Right lobe of liver (tissue), 6 donors: ENCODE measurements around the gene GPR35. TPM values are rescaled to one million over a fixed set of nuclear protein-coding genes. Genes with fewer than 3 reads are reported as not detected.
"Not testable (repeated sequence)": the region's sequence is repeated elsewhere in the genome, so short reads cannot be mapped to it uniquely, and the experiment has no call there.

Source experiments
- ATAC-seq, 4 donors: fragments of 200-7000 bp; cut with Tn5 transposase; one replicate each; pipeline ENCODE4 v1.9.1; 2020; ENCODE audit warnings: mild to moderate bottlenecking in 4 of 4, moderate library complexity in 4 of 4
- DNase-seq, 3 donors: peaks; one replicate each; pipeline ENCODE4 v3.0.0-alpha.2; 2020
- H3K27ac ChIP-seq, 3 donors: fragments of 200-600 bp; one replicate each; pipeline ENCODE4 v1.8.0; 2022
- H3K27me3 ChIP-seq, 2 donors: fragments of 200-600 bp; one replicate each; pipeline ENCODE4 v1.8.0; 2022
- H3K36me3 ChIP-seq, 4 donors: fragments of 200-600 bp; sonication (generic) in 1 of 4; one replicate each; pipeline versions ENCODE4 v1.5.1 to v1.8.0; 2017 to 2022; ENCODE audit warnings: control low read depth in 1 of 4
- H3K4me1 ChIP-seq, 4 donors: fragments of 200-600 bp; sonication (generic) in 1 of 4; one replicate each; pipeline versions ENCODE4 v1.5.1 to v1.8.0; 2017 to 2022; ENCODE audit warnings: control low read depth in 1 of 4
- H3K4me3 ChIP-seq, 3 donors: fragments of 200-600 bp; one replicate each; pipeline ENCODE4 v1.8.0; 2022
- H3K9me3 ChIP-seq, 4 donors: fragments of 200-600 bp; sonication (generic) in 1 of 4; one replicate each; pipeline versions ENCODE4 v1.5.1 to v1.8.0; 2017 to 2022; ENCODE audit warnings: control low read depth in 1 of 4
- POLR2A ChIP-seq: fragments of 450-650 bp; IDR thresholded peaks from one replicate; pipeline ENCODE4 v1.6.1; 2017; ENCODE audit warnings: antibody characterized with exemption, mild to moderate bottlenecking
- WGBS: methylation state at CpG from one replicate; pipeline ENCODE4 v1.1.6; 2018; ENCODE audit warnings: low coverage, low lambda C conversion rate; ENCODE audit not compliant: insufficient coverage; ENCODE audit errors: missing lambda C conversion rate; 5-methylcytosine and 5-hydroxymethylcytosine counted together
- intact Hi-C, 2 donors: fragments of 100-400 bp; cut with DNase I; formaldehyde crosslinking; loops; one replicate each; pipeline versions ENCODE4 v1.11.2 to v1.14.1; 2022
- total RNA-seq, 6 experiments: library from RNA; depleted of rRNA in 2 of 6; stranded (reverse); fragments of >200 nt in 2 of 6; fragmentation: NEBNext Ultra II Directional in 3 of 6; extraction: Animal tissue kit (Norgen Biotek cat#: 25700) in 3 of 6; gene quantifications; one replicate each; pipeline versions ENCODE4 v1.1.0 to v1.2.4, GENCODE V29; 2016 to 2023
- TF ChIP-seq, protein P1 (sequence below), 4 donors: fragments of 200-600 bp in 3 of 4; fragments of 450-650 bp in 1 of 4; IDR thresholded peaks; one replicate each; pipeline versions ENCODE4 v1.5.1 to v1.8.0; 2016 to 2022; ENCODE audit warnings: antibody characterized with exemption in 4 of 4, mild to moderate bottlenecking in 2 of 4
- donor health status: DM: no; HTN: yes; CAD: no.
- donor health status: DM: no; HTN: no; CAD: no.
- donor health status: DM: no; HTN: no; CAD: no.
- donor health status: DM: no; HTN: yes; CAD: no.
- donor health status: DM: no; HTN: yes; CAD: no.

GPR35 gene
- total RNA-seq, 6 experiments from 2014 or later = 0.11 to 1.2 (median 0.72) TPM

- no peak for ATAC-seq
- DNase-seq = no peak
- no peak overlapping the region for H3K27ac ChIP-seq
- intact Hi-C loops = no loop called here
- H3K9me3 ChIP-seq = no peaks in the 10 kb centered on the region
- H3K27me3 ChIP-seq = no peaks in the 10 kb centered on the region
- WGBS = 52% methylated on average over 10 of the region's 10 CpGs
- no peak overlapping the region for H3K4me3 ChIP-seq
- H3K4me1 ChIP-seq = no peaks in the 10 kb centered on the region
- no peaks in the 10 kb centered on the region for H3K36me3 ChIP-seq
- TF ChIP-seq, protein P1, sequence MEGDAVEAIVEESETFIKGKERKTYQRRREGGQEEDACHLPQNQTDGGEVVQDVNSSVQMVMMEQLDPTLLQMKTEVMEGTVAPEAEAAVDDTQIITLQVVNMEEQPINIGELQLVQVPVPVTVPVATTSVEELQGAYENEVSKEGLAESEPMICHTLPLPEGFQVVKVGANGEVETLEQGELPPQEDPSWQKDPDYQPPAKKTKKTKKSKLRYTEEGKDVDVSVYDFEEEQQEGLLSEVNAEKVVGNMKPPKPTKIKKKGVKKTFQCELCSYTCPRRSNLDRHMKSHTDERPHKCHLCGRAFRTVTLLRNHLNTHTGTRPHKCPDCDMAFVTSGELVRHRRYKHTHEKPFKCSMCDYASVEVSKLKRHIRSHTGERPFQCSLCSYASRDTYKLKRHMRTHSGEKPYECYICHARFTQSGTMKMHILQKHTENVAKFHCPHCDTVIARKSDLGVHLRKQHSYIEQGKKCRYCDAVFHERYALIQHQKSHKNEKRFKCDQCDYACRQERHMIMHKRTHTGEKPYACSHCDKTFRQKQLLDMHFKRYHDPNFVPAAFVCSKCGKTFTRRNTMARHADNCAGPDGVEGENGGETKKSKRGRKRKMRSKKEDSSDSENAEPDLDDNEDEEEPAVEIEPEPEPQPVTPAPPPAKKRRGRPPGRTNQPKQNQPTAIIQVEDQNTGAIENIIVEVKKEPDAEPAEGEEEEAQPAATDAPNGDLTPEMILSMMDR (IDR thresholded peaks at IDR 0.05) = no peak
- TF ChIP-seq POLR2A = no peak
Observed at GRCh38 chr2:240655931-240656886, 30.9 kb downstream of the GPR35 start.

DNA sequence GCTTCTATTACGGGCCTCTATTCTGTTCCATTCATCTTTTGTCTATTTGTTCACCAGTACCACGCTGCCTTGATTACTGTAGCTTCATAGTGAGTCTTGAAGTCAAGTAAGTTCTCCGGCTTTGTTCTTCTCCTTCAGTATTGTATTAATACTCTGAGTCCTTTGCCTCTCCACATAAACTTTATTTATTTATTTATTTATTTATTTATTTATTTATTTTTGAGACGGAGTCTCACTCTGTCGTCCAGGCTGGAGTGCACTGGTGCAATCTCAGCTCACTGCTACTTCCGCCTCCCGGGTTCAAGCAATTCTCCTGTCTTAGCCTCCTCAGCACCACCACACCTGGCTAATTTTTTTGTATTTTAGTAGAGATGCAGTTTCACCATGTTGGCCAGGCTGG lies 34.6 kb downstream of the GPR35 start:
- H3K4me1 ChIP-seq, intact Hi-C loops, H3K36me3 ChIP-seq, ATAC-seq, DNase-seq, H3K27ac ChIP-seq, H3K4me3 ChIP-seq, H3K9me3 ChIP-seq, H3K27me3 ChIP-seq: not testable (repeated sequence)
- WGBS = 69% methylated on average over 6 of the region's 7 CpGs

DNA sequence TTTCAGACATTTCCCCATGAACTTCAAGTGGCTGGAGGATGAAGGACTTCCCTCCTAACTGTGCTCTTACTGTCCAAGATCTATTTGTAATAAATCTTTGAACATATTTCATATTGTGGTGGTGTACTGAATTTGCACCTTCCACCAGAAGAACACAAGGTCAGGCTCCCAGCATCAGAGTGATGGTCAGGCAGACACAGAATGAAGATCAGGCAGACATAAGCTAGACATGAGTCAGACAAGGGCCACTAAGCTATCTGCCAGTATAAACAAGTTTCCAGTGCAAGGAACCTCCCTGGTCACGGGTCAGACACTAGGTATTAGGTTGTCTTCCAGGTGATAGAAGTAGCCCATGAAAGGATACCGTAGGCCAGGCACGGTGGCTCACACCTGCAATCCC lies 37.4 kb downstream of the GPR35 start:
- Histone ChIP-seq H3K9me3 (peaks cover 0 to 4% (median 0%) of the 10 kb centered on the region in 4 donors), H3K27ac (no peak overlapping the region), H3K27me3 (no peaks in the 10 kb centered on the region), H3K4me1 (no peaks in the 10 kb centered on the region), H3K4me3 (no peak overlapping the region), H3K36me3 (no peaks in the 10 kb centered on the region)
- TF ChIP-seq, protein P1 (IDR thresholded peaks at IDR 0.05) = no peak
- TF ChIP-seq POLR2A = no peak
- ATAC-seq (no peak), DNase-seq (no peak)
- no CpG with 5 or more reads among the region's 3 CpGs for WGBS
- intact Hi-C loops = no loop called here

DNA sequence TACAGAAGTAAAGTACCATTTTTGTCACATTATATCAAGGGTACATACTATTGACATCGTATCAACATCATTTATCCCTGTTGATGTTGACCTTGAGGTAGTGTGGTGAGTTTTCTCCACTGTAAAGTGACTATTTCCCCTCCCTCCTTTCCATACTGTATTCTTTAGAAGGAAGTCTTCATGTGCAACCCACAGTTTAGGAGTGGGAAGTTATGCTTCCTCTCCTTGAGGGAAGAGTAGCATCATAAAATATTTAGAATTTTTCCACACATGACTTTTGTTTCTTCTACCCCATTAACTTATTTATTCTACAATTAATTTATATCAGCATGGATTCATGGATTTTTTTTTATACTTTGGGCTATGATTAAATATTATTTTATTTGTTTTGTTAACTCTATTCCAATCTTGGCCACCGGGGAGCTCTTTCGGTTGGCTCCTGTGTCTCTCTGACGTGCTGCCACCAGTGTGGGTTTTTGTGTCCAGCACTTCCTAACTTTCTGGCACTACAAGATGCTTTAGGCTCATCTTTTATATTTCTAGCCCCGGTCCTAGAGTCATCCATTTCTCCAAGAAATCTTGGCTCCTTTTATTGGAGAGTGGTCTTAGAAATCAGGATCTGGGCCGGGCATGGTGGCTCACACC lies 38.4 kb downstream of the GPR35 start:
- TF ChIP-seq, protein P1 (IDR thresholded peaks at IDR 0.05) = no peak
- no peak for TF ChIP-seq POLR2A
- no peak for DNase-seq
- WGBS = 32% methylated on average over 6 of the region's 6 CpGs
- Histone ChIP-seq H3K4me1 (no peaks in the 10 kb centered on the region), H3K9me3 (peaks cover 0 to 4% (median 0%) of the 10 kb centered on the region in 4 donors), H3K36me3 (no peaks in the 10 kb centered on the region), H3K27ac (no peak overlapping the region), H3K27me3 (no peaks in the 10 kb centered on the region), H3K4me3 (no peak overlapping the region)
- ATAC-seq = no peak
- intact Hi-C loops = no loop called here

DNA sequence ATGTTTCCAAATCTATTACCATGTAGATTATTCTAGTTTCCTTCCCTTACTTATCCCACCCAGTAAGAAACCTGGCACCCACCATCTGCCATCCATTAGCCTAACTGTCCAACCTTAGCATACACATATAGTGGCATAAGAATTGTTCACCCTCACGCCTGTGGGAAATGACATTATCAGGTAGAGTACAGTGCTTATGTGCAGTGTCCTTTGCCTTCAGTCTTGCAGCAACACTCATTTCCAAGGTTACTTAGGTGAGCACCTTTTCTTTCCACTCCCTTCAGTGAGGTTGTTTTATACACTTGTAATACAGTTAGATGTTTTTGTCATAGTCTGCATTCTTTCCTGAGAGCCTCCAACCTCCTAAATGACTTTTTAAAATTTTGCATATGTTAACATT lies 39.3 kb downstream of the GPR35 start:
- DNase-seq (no peak), ATAC-seq (no peak)
- Histone ChIP-seq H3K36me3 (no peaks in the 10 kb centered on the region), H3K27ac (no peak overlapping the region), H3K4me1 (no peaks in the 10 kb centered on the region), H3K9me3 (peaks cover 0 to 4% (median 0%) of the 10 kb centered on the region in 4 donors), H3K27me3 (no peaks in the 10 kb centered on the region), H3K4me3 (no peak overlapping the region)
- 46% methylated on average over 1 of the region's 1 CpG for WGBS
- TF ChIP-seq POLR2A = no peak
- TF ChIP-seq, protein P1 (IDR thresholded peaks at IDR 0.05) = no peak
- intact Hi-C loops = no loop called here
